Astrocyte of the hippocampus (primary cell): Measurements from ENCODE around the gene CNNM1.

Source experiments
- DNase-seq: peaks from one replicate; pipeline ENCODE4 v3.0.0; 2011; ENCODE audit warnings: low read depth, low spot score

The CNNM1 gene

DNA sequence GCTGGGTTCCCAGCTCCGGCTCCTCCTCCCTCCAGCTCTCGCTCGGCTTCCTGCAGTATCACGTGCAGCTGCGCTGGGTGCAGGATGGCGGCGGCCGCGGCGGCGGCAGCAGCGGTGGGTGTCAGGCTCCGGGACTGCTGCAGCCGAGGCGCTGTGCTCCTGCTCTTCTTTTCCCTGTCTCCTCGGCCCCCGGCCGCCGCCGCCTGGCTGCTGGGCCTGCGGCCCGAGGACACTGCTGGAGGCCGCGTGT lies at the start of gene CNNM1:
Gene CNNM1 (plus strand): TSS at position 53 of the 250 bp plus-strand sequence. CDS start 32 bp downstream, at position 85.
- peak; percentile 56 for DNase-seq

DNA sequence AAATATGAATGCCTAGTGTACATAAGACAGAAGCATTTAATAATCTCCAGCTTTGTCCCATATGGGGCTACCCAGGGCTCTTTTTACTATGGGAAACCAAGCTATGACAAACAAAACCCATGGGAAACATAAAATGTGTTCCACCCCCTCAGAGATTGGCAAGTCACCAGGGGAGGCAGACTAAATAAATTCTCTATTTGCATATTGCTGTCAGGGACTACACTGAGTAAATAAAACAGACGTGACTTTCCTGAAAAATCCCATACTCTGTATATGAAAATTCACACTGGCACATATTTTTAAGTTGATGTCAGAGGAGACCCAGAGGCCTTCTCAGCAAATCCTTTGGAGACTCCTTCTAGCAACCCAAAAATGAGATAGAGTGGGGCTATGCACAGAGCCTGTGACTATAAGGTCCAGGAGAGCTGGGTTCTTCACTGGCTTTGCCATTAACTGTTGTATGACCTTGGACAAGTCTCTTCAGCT lies 49.5 kb upstream of the CNNM1 start:
- peak; percentile 49 for DNase-seq

DNA sequence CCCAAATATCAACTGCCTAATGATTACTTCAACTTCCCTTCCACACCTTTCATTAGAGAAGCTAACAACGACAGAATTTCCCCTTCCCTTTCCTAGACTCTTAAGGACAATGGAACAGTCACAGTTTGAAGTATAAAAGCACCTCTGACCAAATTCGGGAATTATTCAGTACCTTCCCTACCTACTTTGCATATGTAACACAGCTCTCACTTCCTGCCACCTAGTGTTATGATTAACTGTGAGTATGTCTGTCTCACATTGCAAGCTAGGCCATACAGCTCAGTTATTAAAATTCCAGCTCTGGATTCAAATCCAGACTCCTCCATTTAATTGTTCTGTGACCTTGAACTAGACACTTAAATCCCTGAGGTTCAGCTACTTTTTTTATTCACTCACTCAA lies 48.7 kb upstream of the CNNM1 start:
- no peak for DNase-seq

DNA sequence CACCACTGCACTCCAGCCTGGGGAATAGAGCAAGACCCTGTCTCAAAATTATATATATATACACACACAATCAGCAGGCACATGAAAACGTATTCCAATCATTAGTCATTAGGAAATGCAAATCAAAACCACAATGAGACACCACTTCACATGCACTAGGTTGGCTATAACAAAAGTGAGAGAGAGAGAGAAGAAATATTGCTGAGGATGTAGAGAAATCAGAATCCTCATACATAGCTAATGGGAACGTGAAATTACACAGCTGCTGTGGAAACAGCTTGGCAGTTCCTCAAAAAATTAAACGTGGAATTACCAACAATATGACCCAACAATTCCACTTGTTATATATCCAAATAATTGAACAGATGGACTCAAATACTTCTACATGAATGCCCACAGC lies 43.3 kb upstream of the CNNM1 start:
- peak; percentile 26 for DNase-seq

DNA sequence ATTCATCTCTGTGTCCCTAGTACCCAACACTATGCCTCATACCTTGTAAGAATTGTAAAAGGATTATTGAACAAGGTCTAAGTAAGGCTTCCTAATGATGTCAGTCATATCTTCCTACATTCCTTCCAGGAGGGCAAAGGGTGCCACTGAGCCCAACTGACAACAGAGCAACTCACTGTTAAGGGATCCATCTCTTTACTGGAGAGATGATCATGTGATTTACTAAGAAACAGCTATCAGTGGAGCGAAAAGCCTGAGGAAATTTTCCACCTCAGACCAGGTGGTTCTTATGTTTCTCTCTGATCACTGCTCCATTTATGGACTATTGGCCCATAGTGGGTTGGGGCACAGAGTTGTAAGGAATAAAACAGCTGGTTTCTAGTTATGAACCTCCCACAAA lies 38.9 kb upstream of the CNNM1 start:
- no peak for DNase-seq

DNA sequence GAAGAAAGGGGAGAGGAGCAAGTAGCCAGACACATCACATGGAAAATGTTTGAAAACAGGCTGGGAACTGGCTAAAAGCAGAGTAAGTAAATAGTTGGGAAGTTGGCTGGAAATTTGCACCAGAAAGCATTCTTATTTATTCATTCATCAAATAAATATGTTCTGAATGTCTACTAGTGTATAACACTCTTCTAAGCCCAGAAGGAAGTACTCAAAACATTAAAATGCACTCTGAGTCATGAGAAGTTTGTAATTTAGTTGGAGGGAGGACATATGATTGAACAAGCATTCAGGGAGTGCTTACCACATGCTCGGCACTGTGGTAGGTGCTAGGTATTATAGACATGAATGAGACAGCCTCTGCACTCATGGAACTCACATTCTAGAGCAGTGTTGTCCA lies 37.0 kb upstream of the CNNM1 start:
- DNase-seq: peak; percentile 65

DNA sequence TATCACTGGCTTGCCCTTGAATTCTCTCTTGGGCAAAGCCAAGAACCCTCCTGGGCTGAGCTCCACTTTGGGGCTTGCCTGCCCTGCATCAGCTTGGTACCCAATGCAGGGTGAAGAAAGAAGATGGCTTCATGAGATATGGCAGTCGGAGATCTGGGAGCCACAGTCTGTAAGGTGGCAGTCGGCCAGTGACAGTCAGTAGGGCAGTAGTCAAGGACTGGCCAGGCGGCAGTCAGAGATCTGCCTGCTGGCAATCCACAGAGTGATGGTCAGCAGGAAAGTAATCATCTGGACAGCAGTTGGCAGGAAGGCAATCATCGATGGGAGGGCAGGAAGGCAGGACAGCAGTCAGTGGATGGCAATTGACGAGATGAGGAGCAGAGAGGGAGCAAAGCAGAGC lies 32.6 kb upstream of the CNNM1 start:
- no peak for DNase-seq

DNA sequence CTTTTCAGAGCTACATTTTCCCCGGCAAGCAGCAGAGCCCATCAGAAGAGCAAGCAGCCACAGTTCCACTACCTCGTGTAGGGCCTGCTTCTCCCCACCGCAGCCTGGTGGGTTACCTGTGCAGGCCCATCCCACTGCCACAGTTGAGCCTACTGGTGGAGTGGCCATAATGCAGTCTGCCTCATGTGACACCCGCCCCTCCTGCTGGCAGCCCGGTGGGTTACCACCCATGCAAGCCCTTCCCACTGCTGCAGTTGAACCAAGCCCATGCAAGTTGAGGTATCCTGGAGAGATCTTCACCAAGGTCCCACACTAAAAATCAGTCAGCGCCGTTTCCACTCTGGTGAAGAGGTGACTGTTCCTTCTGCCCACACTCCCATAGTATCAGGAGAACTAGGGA lies 32.1 kb upstream of the CNNM1 start:
- DNase-seq: no peak

DNA sequence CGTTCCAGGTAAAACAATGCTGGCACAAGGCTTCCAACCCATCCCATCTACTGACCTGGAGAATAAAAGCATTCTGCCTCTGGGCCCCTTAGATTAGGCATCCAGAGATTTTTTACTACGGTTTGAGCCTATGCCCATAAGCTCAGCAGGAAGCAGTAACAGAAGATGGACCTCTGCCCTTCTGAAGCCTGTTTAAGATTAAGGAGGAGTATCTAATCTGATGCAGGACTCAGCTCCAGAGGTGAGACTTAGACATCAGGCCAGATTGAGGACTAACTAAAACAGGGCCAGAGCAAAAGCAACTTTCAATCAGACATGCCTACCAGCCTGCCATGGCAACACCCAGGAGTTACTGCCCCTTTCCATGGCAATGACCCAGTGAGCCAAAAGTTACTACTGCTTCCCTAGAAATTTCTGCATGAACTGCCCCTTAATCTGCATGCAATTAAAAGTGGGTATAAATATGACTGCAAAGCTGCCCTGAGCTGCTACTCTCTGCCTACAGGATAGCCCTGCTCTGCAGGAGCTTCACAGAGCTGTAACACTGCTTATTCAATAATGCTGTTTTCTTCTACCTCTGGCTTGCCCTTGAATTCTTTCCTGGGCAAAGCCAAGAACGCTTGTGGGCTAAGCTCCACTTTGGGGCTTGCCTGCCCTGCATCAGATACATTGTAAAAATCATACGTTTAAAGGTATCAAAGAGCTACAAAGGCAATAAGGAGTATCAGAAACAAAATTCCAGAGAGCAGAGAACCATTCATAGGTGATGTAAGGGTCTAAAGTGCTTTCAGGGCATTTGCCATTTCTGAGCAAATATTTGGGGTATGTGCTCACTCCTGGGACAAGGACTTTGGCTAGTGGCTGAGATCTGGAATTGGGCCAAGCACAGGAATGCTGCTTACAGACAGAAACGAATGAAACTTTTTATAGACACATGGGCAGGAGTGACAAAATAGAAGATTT lies 25.0 kb upstream of the CNNM1 start:
- peak; percentile 65 for DNase-seq

DNA sequence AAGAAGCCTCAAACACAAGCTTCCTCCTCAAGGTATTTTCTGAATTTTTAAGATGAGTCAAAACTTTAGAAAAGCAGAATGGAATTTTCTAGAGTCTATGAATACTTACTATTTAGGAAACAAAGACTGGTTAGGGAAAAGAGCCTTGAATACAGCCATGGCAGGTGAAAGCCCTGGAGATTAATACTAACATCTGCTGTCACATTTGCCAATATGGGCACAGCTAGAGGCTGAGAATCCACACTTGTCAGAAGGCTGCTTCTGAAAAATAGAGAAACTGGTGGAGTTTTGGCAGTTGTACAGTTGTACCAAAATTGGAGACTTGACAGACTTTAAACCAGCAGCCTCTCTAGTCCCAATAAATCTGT lies 24.3 kb upstream of the CNNM1 start:
- DNase-seq: no peak

DNA sequence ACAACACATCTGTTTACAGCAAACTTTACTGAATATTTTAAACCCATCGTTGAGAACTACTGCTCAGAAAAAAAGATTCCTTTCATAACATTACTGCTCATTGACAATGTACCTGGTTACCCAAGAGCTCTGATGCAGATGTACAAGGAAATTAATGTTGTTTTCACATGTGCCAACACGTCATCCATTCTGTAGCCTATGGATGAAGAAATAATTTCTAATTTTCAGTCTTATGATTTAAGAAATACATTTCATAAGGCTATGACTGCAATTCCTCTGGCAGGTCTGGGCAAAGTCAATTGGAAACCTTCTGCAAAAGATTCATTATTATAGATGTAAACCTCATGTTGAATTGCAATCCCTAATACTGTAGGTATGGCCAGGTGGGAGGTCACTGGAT lies 16.7 kb upstream of the CNNM1 start:
- DNase-seq: no peak

DNA sequence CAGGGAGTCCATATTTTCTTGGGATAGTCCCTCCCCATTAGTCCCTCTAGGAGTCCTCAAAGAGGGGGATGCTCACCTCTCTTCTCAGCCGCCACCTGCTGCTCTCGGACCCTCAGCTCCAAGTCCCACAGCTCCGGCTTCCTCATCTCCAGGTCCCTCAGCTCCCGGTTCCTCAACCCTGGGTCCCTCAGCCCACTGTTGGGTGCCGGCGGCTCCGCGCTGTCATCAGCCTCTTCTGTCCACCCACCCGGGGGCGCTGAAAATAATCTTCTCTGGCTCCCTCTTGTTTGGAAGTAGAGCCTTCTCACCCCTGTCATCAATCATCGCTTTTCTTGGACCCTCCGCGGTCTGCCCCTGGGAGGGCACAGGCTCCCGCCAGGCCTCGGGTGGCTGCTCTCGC lies 13.3 kb upstream of the CNNM1 start:
- no peak for DNase-seq

DNA sequence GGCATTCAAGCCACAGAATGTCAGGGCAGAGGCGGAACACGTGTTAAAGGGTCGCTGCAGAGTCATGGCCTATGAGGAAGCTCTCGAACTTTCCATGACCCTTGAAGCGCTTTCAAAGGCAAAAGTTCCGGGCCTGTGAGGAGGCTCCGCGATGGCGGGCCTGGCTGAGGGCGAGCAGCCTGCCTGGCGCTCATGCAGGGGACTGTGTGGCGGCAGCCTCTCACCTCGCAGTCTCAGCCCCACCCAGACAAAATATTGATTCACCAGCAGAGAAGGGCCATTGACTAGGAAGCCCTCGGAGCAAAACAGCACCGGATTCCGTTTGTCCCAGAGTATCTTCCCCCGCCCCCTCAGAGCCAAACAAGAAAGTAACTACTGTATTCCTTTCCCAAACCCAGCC lies 12.8 kb upstream of the CNNM1 start:
- DNase-seq: no peak

DNA sequence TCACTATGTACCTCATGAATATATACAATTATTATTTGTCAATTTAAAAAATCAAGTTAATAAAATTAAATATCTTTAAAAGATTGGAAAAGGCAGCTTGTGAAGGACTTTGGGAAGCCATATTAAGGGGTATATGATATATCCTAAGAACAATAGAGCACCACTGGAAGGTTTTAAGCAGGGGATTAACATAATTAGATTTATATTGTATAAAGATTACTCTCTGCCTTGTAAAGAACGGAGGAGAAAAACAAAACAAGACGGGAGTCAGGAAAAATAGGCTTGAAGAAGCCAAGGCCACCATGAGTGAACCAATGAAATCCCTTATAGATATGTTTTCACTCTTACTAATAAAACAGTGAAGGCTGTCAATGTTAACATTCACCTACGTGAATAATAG lies 11.1 kb upstream of the CNNM1 start:
- no peak for DNase-seq

DNA sequence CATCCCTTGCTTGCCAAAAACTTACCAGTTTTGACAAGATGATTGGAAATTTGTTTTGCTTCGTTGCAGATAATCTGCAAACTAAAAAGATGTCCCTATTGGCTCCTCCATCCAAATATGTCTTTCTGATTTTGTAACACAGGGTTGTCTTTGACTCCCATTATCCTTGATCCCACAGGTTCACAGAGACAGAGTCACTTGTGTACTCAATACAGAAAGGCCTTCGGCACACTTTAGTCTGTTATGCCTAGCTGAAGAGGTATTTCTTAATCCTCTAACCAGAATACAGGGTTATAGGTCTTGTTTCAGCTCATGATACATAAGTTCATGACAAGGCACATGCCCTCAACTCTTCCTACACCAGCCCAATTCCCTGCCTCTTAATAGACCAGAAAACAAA lies 10.7 kb upstream of the CNNM1 start:
- DNase-seq: no peak

DNA sequence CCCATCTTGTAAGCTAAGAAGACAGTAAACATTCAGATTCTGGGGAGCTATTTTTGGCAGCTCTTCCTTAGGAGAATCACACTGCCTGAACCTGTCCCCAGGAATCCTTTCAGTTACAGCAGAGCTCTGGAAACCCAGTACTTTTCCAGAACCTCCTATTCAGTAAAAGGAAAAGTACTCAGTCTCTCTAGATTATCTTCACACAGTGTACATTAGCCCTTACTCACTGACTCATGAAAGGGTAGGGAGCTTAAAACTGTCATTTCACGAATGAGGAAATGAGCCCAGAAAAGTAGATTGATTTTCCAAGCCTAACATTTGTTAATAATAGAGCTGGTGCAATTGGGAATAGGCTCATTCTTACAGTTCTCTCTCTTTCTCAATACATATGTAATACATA lies 3.9 kb upstream of the CNNM1 start:
- no peak for DNase-seq

DNA sequence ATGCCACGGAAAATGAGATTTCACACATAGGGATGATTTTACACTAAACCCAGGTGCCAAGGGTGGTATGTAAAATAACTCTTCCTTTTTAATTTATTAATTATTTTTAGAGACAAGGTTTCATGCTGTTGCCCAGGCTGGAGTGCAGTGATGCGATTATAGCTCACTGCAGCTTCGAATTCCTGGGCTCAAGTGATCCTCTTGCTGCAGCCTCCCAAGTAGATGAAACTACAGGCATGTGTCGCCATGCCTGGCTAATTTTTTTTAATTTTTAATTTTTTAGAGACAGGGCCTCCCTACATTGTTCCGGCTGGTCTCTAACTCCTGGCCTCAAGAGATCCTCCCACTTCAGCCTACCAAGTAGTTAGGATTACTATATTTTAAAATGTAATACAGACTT lies 2.3 kb upstream of the CNNM1 start:
- DNase-seq: no peak

DNA sequence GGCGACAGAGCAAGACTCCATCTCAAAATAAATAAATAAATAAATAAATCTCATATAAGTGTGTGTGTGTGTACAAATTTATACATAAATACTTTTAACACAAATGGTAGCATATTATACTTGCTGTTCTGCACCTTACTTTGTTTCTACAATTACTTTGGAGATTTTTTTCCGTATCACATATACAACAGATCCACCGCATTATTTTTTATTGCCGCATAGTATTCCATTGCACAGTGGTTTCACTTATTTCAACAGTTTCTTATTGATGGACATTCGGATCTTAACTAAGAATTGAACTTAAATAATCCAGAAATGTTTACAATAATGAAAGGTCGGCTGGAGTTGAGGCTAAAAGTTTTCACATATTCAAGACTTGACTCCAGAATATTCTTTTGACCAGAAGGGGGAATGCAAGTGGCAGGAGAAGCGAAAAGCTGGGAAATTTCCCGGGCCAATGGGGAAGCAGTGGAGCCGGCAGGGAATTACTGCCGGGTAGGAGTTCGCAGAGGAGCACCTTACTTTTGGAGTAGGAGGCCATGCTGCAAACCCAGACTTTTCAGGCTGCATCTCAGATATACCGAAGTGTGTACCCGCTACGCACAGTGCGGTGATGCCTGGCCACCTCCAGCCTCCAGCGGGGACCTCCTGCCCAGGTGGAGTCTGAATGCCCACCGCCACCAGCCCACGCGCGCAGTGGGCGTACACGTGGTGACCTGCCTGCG lies 415 bp upstream of the CNNM1 start:
- DNase-seq: peak; percentile 32

DNA sequence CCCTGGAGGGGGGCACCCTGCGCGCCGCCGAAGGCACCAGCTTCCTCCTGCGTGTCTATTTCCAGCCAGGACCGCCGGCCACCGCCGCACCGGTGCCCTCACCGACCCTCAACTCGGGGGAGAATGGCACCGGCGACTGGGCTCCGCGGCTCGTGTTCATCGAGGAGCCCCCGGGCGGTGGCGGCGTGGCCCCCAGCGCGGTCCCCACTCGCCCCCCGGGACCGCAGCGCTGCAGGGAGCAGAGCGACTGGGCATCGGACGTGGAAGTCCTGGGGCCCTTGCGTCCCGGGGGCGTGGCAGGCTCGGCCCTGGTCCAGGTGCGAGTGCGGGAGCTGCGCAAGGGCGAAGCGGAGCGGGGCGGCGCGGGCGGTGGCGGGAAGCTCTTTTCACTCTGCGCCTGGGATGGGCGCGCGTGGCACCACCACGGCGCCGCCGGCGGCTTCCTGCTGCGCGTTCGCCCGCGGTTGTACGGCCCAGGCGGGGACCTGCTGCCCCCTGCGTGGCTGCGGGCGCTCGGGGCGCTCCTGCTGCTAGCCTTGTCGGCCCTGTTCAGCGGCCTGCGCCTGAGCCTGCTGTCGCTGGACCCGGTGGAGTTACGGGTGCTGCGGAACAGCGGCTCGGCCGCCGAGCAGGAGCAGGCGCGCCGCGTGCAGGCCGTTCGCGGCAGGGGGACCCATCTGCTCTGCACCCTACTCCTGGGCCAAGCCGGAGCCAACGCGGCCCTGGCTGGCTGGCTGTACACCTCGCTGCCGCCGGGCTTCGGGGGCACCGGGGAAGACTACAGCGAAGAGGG lies 594 bp downstream of the CNNM1 start:
- DNase-seq: peak; percentile 69

DNA sequence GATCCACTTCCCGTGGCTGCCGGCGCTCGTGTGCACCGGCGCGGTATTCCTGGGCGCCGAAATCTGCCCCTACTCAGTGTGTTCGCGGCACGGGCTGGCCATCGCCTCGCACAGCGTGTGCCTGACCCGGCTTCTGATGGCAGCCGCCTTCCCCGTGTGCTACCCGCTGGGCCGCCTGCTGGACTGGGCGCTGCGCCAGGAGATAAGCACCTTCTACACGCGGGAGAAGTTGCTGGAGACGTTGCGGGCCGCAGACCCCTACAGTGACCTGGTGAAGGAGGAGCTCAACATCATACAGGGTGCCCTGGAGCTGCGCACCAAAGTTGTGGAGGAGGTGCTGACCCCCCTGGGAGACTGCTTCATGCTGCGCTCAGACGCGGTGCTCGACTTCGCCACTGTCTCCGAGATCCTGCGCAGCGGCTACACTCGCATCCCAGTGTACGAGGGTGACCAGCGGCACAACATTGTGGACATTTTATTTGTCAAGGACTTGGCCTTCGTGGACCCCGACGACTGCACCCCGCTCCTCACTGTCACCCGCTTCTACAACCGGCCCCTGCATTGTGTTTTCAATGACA lies 1.3 kb downstream of the CNNM1 start:
- DNase-seq: no peak

DNA sequence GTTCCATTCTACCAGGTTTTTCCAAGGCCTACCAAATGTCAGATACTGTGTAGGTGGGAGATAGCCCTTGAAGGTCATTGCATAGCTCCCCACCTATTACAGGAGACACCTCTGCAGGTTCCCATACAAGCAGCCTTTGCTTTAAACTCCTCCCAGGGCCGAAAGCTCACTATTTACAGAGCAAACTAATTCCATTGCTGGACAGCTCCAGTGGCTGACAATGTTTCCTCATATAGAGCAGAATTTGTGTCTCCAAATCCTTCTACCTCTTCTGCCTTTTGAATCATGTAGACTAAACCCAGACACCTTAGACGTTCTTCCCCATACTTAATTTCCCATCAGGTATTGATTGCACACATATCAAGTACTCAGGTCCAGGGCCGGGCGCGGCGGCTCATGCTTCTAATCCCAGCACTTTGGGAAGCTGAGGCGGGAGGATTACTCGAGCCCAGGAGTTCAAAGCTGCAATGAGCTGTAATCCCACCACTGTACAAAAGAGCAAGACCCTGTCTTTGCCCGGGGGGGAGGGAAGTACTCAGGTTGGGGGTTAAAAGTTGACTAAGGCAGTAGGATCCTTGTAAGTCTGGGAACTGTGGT lies 2.1 kb downstream of the CNNM1 start:
- peak; percentile 49 for DNase-seq
